GM13977 (cell line): ENCODE results near the gene RBM45.

Source experiments
- DNase-seq: peaks from one replicate; pipeline ENCODE4 v3.0.0; 2012; ENCODE audit warnings: low spot score
- CTCF ChIP-seq: IDR thresholded peaks from 2 replicates; pipeline ENCODE4 v1.5.1; 2012; ENCODE audit warnings: mild to moderate bottlenecking, control low read depth; ENCODE audit not compliant: insufficient read depth; ENCODE audit errors: extremely low read depth, missing control alignments
- in situ Hi-C: fragments of 300-500 bp; cut with MboI; formaldehyde crosslinking; loops from one replicate; pipeline ENCODE4 v1.12.0; 2022; ENCODE audit warnings: low sequenced_read_pairs, low pct_unique_long_range_greater_than_20kb, mixed read lengths, inconsistent platforms; ENCODE audit not compliant: unreplicated experiment

The RBM45 gene

GRCh38 chr2:178115271-178115670 lies 3.0 kb downstream of the RBM45 start:
- in situ Hi-C loops: loop anchor here (25.0 kb wide), 1 partner anchor 297 kb away; no protein-coding TSS in a partner anchor
- no peak for TF ChIP-seq CTCF

GRCh38 chr2:178117725-178118124 lies 5.5 kb downstream of the RBM45 start:
- TF ChIP-seq CTCF: no peak
- in situ Hi-C loops: loop anchor here (25.0 kb wide), 1 partner anchor 295 kb away; no protein-coding TSS in a partner anchor
- no peak for DNase-seq

More at GRCh38 chr2:178115271-178115670, 3.0 kb downstream of the RBM45 start:
- DNase-seq: no peak

GRCh38 chr2:178119179-178119922 lies 7.1 kb downstream of the RBM45 start:
- no peak for DNase-seq
- TF ChIP-seq CTCF: no peak
- in situ Hi-C loops: loop anchor here (25.0 kb wide), 1 partner anchor 293 kb away; no protein-coding TSS in a partner anchor

- no peak for TF ChIP-seq CTCF
- DNase-seq: no peak
- in situ Hi-C loops: loop anchor here (25.0 kb wide), 1 partner anchor 289 kb away; no protein-coding TSS in a partner anchor
These were observed 10.9 kb downstream of the RBM45 start for GRCh38 chr2:178123163-178123562.

- in situ Hi-C loops: no loop called here
- no peak for DNase-seq
- no peak for TF ChIP-seq CTCF
These were observed 12.9 kb downstream of the RBM45 start for GRCh38 chr2:178125125-178125524.

- no peak for TF ChIP-seq CTCF
- in situ Hi-C loops: no loop called here
These were observed 13.6 kb downstream of the RBM45 start for GRCh38 chr2:178125862-178126261.

More at GRCh38 chr2:178125862-178126261, 13.6 kb downstream of the RBM45 start:
- DNase-seq: no peak
